HepG2 (cell line): ENCODE results near the gene SLC9A5. TPM values are rescaled to one million over a fixed set of nuclear protein-coding genes. Genes with fewer than 3 reads are reported as not detected.

ENCODE experiments used
- ATAC-seq: fragments of 200-7000 bp; cut with Tn5 transposase; 3 replicates; pipeline ENCODE4 v1.9.1; 2020; ENCODE audit warnings: mild to moderate bottlenecking, moderate library complexity
- BruUV-seq: library from RNA; stranded (reverse); fragments of 400-500 nt; replicated peaks from 2 replicates; lab custom pipeline; 2021; lab: Mats Ljungman, UMichigan
- CTCF ChIA-PET: fragments of 300-600 bp; formaldehyde crosslinking; extraction: SDS; loops from one replicate; lab custom pipeline; 2021; ENCODE audit warnings: low total read pairs, inconsistent platforms, low intra/inter-chr PET ratio; lab: Yijun Ruan, JAX
- POLR2A ChIA-PET: fragments of 350-600 bp; sonication (Branson Sonifier 250); formaldehyde crosslinking; loops from one replicate; lab custom pipeline; 2020; ENCODE audit warnings: antibody characterized with exemption, inconsistent platforms; lab: Yijun Ruan, JAX
- DNase-seq: peaks from one replicate; pipeline ENCODE4 v3.0.0-alpha.2; 2015; ENCODE audit warnings: low spot score
- FAIRE-seq: peaks from 3 replicates; lab custom pipeline; 2011; peaks lifted over from hg19 to GRCh38; lab: Jason Lieb, UNC
- H2AFZ ChIP-seq: one replicate; pipeline ENCODE4 v1.6.1; 2011; ENCODE audit warnings: low read length, inconsistent platforms
- H3K27ac ChIP-seq: fragments of 300-600 bp; 3 replicates; pipeline ENCODE4 v1.8.0; 2011; ENCODE audit warnings: mixed run types, mild to moderate bottlenecking, mixed read lengths, low read length, inconsistent platforms; ENCODE audit not compliant: insufficient read depth; ENCODE audit errors: extremely low read length
- H3K27me3 ChIP-seq, 2 experiments: fragments of 200-600 bp in 1 of 2; 2 replicates in 1 of 2; 3 replicates in 1 of 2; pipeline versions ENCODE4 v1.6.0 to v1.8.0; 2011; ENCODE audit warnings: low read length in 2 of 2, mild to moderate bottlenecking in 2 of 2, moderate library complexity in 2 of 2, inconsistent platforms in 1 of 2; ENCODE audit not compliant: insufficient read depth in 2 of 2, control insufficient read depth in 1 of 2
- H3K36me3 ChIP-seq, 2 experiments: fragments of 200-600 bp in 1 of 2; replicated peaks in 1 of 2; 2 replicates in 1 of 2; 3 replicates in 1 of 2; pipeline versions ENCODE4 v1.5.1 to v1.8.0; 2011; ENCODE audit warnings: low read length in 2 of 2, inconsistent platforms in 1 of 2; ENCODE audit not compliant: insufficient read depth in 2 of 2, control insufficient read depth in 1 of 2
- H3K4me1 ChIP-seq: 2 replicates; pipeline ENCODE4 v1.5.1; 2012; ENCODE audit warnings: low read length, inconsistent platforms; ENCODE audit not compliant: insufficient read depth
- H3K4me2 ChIP-seq: 2 replicates; pipeline ENCODE4 v1.6.0; 2011; ENCODE audit warnings: low read depth, low read length, inconsistent platforms
- H3K4me3 ChIP-seq, 3 experiments: fragments of 200-600 bp in 1 of 3; sonication (generic), shearing (Covaris generic) in 1 of 3; replicated peaks in 1 of 3; 2 replicates each; pipeline ENCODE4 v1.5.1; 2011 to 2016; ENCODE audit warnings: low read length in 3 of 3, inconsistent platforms in 2 of 3, low read depth in 2 of 3, mild to moderate bottlenecking in 2 of 3, control low read depth in 1 of 3, mixed read lengths in 1 of 3; ENCODE audit not compliant: insufficient read depth in 1 of 3
- H3K79me2 ChIP-seq: one replicate; pipeline ENCODE4 v1.6.1; 2011; ENCODE audit warnings: low read length, inconsistent platforms; ENCODE audit not compliant: insufficient read depth
- H3K9ac ChIP-seq: 2 replicates; pipeline ENCODE4 v1.6.0; 2011; ENCODE audit warnings: mild to moderate bottlenecking, low read depth, low read length, inconsistent platforms; ENCODE audit not compliant: insufficient read depth
- H3K9me3 ChIP-seq: 2 replicates; pipeline ENCODE4 v1.5.1; 2012; ENCODE audit warnings: mild to moderate bottlenecking, low read length
- H4K20me1 ChIP-seq: 2 replicates; pipeline ENCODE4 v1.6.0; 2011; ENCODE audit warnings: inconsistent platforms, mild to moderate bottlenecking, low read length, moderate library complexity; ENCODE audit not compliant: insufficient read depth
- AGO2 ChIP-seq: fragments of 200-400 bp; formaldehyde crosslinking; optimal IDR thresholded peaks from 2 replicates; pipeline ENCODE3; 2017; ENCODE audit warnings: mild to moderate bottlenecking, low read depth, low read length, moderate library complexity
- MTA1 ChIP-seq: sonication (generic); formaldehyde crosslinking; IDR thresholded peaks from 2 replicates; pipeline ENCODE4 v1.4.0; 2020; ENCODE audit warnings: missing genetic modification reagents, mild to moderate bottlenecking, borderline replicate concordance
- POLR2A ChIP-seq, 2 experiments: IDR thresholded peaks; 2 replicates each; pipeline ENCODE4 v1.6.1; 2011; ENCODE audit warnings: low read depth in 2 of 2, low read length in 2 of 2, mild to moderate bottlenecking in 1 of 2, moderate library complexity in 1 of 2; ENCODE audit not compliant: insufficient read depth in 1 of 2
- RBFOX2 ChIP-seq: fragments of 200-400 bp; formaldehyde crosslinking; IDR thresholded peaks from 2 replicates; pipeline ENCODE4 v1.6.1; 2017; ENCODE audit warnings: low read depth, mild to moderate bottlenecking, low read length
- SPEN ChIP-seq: sonication (generic); formaldehyde crosslinking; IDR thresholded peaks from 2 replicates; pipeline ENCODE4 v1.5.1; 2020; ENCODE audit warnings: low read depth, mild to moderate bottlenecking, missing genetic modification reagents
- SRF ChIP-seq: IDR thresholded peaks from 2 replicates; pipeline ENCODE4 v1.6.1; 2011; ENCODE audit warnings: mild to moderate bottlenecking, low read depth, low read length, moderate library complexity
- ZNF768 ChIP-seq: sonication (generic); formaldehyde crosslinking; IDR thresholded peaks from 2 replicates; pipeline ENCODE4 v1.4.0; 2020; ENCODE audit warnings: missing genetic modification reagents
- WGBS: methylation state at CpG from one replicate; pipeline ENCODE4 v1.1.6; 2017; ENCODE audit warnings: low lambda C conversion rate; 5-methylcytosine and 5-hydroxymethylcytosine counted together
- in situ Hi-C: cut with HindIII; loops from 2 replicates; pipeline ENCODE4 v1.10.0; 2017; ENCODE audit warnings: low pct_unique_long_range_greater_than_20kb; ENCODE audit not compliant: extremely low pct_ligation_motif_present
- intact Hi-C: fragments of 100-400 bp; cut with micrococcal nuclease; formaldehyde crosslinking; loops from one replicate; pipeline ENCODE4 v1.10.0; 2022; ENCODE audit not compliant: unreplicated experiment
- polyA plus RNA-seq, 8 experiments: library from polyadenylated mRNA; depleted of rRNA in 3 of 8; stranded (reverse) in 7 of 8; unstranded in 1 of 8; fragments of >200 nt; fragmentation: Illumina TruSeq in 4 of 8; extraction: Trizol in 4 of 8; gene quantifications; 2 replicates each; pipeline versions ENCODE4 v1.2.1 to v1.2.3, GENCODE V29; 2011 to 2016; ENCODE audit warnings: low read depth in 4 of 8, missing spikeins in 1 of 8, mixed read lengths in 1 of 8; ENCODE audit not compliant: insufficient read depth in 1 of 8
- total RNA-seq, 5 experiments: library from RNA; depleted of rRNA; stranded (reverse); fragments of >200 nt; fragmentation: Illumina TruSeq; extraction: Trizol; gene quantifications; 2 replicates each; pipeline ENCODE4 v1.2.3, GENCODE V29; 2016; ENCODE audit warnings: low read depth in 1 of 5
- TF ChIP-seq, protein P1 (sequence below): IDR thresholded peaks from 2 replicates; pipeline ENCODE4 v1.6.1; 2016; ENCODE audit warnings: missing biosample characterization, missing genetic modification reagents, low read depth
- TF ChIP-seq, protein P2 (sequence below): sonication (generic); formaldehyde crosslinking; IDR thresholded peaks from 2 replicates; pipeline ENCODE4 v1.9.0; 2022; ENCODE audit warnings: missing genetic modification reagents, mild to moderate bottlenecking, borderline replicate concordance
- TF ChIP-seq, protein P3 (sequence below): sonication (generic); formaldehyde crosslinking; IDR thresholded peaks from 2 replicates; pipeline ENCODE4 v1.5.0; 2020; ENCODE audit warnings: missing genetic modification reagents

Gene SLC9A5
- total and polyA plus RNA-seq, 2 of the 13 experiments (the other 11 are each of a cell fraction or from before 2014, with no cell fraction given) = 0.58 to 1.4 TPM

DNA sequence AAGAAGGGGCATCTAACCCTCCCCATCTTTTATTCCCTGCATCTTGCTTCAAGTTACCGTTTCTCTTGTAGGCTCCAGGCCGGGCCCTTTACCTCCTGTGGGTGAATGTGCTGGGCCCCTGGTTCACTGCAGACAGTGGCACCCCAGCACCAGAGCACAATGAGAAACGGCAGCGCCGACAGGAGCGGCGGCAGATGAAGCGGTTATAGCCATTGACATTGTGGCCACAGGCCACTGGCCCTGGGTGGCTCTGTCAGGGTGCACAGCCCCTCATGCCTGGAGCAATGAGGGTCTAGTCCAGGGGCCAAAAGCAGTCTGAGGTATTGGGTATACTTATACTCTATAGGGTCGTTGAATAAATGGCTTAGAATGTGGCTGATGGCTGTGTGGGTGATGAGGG, 19.9 kb upstream of the SLC9A5 start (continued):
- TF ChIP-seq, protein P1, sequence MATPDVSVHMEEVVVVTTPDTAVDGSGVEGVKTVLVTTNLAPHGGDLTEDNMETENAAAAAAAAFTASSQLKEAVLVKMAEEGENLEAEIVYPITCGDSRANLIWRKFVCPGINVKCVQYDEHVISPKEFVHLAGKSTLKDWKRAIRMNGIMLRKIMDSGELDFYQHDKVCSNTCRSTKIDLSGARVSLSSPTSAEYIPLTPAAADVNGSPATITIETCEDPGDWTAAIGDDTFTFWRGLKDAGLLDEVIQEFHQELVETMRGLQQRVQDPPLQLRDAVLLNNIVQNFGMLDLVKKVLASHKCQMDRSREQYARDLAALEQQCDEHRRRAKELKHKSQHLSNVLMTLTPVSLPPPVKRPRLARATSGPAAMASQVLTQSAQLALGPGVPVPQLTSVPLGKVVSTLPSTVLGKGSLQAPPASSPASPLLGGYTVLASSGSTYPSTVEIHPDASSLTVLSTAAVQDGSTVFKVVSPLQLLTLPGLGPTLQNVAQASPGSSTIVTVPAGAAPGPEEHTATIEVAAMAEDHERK (CRISPR knock-in tag) = no peak
- TF ChIP-seq, protein P2, sequence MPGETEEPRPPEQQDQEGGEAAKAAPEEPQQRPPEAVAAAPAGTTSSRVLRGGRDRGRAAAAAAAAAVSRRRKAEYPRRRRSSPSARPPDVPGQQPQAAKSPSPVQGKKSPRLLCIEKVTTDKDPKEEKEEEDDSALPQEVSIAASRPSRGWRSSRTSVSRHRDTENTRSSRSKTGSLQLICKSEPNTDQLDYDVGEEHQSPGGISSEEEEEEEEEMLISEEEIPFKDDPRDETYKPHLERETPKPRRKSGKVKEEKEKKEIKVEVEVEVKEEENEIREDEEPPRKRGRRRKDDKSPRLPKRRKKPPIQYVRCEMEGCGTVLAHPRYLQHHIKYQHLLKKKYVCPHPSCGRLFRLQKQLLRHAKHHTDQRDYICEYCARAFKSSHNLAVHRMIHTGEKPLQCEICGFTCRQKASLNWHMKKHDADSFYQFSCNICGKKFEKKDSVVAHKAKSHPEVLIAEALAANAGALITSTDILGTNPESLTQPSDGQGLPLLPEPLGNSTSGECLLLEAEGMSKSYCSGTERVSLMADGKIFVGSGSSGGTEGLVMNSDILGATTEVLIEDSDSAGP = no peak
- no peak for TF ChIP-seq SPEN

DNA sequence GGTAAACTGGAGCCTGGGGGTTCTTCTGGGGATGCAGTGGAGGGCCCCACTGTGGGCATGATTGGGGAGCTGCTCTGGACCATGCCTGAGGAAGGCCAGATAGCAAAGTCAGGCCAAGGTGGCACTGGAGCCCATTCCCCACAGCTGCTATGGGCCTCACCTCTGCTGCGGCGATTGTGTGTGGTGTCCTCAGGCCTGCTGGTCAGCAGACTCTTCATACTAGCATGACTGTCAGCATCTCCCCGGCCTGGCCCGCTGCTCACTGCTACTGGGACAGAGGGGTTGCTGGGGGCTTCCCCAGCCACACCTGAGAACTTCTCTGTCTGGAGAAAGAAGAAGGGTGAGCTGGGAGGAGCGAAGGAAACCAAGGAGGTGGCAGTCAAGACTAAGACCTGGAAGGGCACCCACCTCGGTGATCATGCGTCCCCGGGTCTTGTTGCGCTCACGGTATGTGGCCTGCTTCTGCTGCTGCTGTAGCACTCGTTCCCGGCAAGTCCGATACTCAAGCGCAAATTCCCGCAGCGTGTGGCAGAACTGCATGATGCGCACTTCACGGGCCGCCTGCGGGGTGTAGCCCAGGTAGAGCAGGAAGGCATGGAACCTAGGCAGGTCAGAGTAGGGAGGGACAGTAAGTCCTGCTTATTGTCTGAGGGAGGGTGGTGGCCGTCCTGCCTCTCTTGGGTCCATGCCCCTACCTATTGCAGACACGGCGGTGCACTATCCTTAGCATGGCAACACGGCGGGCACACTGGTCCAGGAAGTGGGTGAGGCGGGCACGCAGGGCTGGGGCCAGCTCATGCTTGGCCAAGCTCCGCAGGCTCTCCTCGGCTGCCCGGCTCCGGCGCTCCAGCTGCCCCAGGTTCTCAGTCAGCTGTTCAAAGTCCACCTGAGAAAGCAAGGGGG, 18.6 kb upstream of the SLC9A5 start:
- POLR2A ChIA-PET = interaction anchor here (4.9 kb wide), 1 partner anchor 17 kb away, joined by 24 read pairs; the partner anchor contains the start of genes FHOD1 and SLC9A5
- TF ChIP-seq RBFOX2 = peak; percentile 67
- TF ChIP-seq SRF = no peak
- peak; percentile 21; the same call in 1 of the 2 replicates for TF ChIP-seq ZNF768 (CRISPR knock-in tag)
- peak; percentile 91 for TF ChIP-seq AGO2
- peak; percentile 11 to 43; a peak in 3 of 4 replicates for TF ChIP-seq POLR2A (IDR thresholded peaks at IDR 0.05; ENCODE audit: insufficient read depth in 1 of 2, low read depth in 2 of 2, low read length in 2 of 2)
- TF ChIP-seq, protein P2 = peak; percentile 14; the same call in 1 of the 2 replicates
- 0 out of 2 replicates have a peak, but pooled peaks have one; percentile 34 for TF ChIP-seq MTA1 (CRISPR knock-in tag)
- TF ChIP-seq, protein P3, sequence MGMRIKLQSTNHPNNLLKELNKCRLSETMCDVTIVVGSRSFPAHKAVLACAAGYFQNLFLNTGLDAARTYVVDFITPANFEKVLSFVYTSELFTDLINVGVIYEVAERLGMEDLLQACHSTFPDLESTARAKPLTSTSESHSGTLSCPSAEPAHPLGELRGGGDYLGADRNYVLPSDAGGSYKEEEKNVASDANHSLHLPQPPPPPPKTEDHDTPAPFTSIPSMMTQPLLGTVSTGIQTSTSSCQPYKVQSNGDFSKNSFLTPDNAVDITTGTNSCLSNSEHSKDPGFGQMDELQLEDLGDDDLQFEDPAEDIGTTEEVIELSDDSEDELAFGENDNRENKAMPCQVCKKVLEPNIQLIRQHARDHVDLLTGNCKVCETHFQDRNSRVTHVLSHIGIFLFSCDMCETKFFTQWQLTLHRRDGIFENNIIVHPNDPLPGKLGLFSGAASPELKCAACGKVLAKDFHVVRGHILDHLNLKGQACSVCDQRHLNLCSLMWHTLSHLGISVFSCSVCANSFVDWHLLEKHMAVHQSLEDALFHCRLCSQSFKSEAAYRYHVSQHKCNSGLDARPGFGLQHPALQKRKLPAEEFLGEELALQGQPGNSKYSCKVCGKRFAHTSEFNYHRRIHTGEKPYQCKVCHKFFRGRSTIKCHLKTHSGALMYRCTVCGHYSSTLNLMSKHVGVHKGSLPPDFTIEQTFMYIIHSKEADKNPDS (CRISPR knock-in tag) = no peak
- DNase-seq = no peak

More for the DNA sequence above, 18.6 kb upstream of the SLC9A5 start:
- Histone ChIP-seq H3K27me3 (peaks cover 0 to 4% of the 10 kb centered on the region in 2 experiments; a peak in 1 of 5 replicates), H3K4me1 (peaks cover 22% of the 10 kb centered on the region), H3K36me3 (peaks cover 36 to 44% of the 10 kb centered on the region in 2 experiments), H2AFZ (no peak overlapping the region), H3K4me3 (no peak overlapping the region), H3K79me2 (peaks cover 17% of the 10 kb centered on the region), H3K4me2 (no peak overlapping the region), H3K27ac (no peak overlapping the region), H3K9me3 (no peaks in the 10 kb centered on the region), H4K20me1 (no peaks in the 10 kb centered on the region; the same call in 1 of the 2 replicates), H3K9ac (no peak overlapping the region)
- BruUV-seq = no TSS peak
- CTCF ChIA-PET = no interaction called here
- intact Hi-C loops = loop anchor here (5.0 kb wide), 1 partner anchor 43 kb away; no protein-coding TSS in a partner anchor
- in situ Hi-C loops = no loop called here
- no peak for FAIRE-seq
- no peak for ATAC-seq
- WGBS = 98% methylated on average over 32 of the region's 32 CpGs
